ENCODE measurements around the gene NBAS.

DNA sequence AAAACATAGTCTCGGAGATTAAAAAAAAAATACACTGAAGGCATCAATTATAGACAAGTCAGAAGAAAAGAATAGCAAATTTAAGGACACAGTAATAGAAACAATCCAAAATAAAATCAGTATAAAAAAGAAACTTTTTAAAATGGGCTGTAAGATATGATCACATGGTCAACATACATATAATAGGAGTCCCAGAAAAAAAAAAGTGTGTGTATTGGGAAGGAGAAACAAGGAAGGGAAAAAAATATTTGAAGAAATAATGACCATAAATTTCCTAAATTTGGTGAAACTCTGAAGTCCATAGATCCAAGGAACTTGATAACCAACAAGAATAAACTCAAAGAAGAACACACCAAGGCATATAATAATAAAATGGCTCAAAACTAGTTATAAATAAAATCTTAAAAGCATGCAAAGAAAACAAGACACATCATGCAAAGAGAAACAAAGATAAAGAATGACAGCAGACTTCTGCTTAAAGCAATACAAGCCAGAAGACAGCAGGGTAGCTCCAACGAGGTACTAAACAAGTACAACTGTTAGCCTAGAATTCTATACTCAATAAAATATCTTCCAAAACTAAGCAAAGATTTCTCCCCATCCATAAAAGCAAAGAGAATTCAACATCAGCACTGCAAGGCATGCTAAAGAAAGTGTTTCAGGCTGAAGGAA, 115.1 kb downstream of the NBAS start:
- TF ChIP-seq EP300 (IDR thresholded peaks at IDR 0.05), result no peak
- no peak for TF ChIP-seq POLR2AphosphoS5 (IDR thresholded peaks at IDR 0.05)
- no peak for TF ChIP-seq POLR2A (IDR thresholded peaks at IDR 0.05)
- TF ChIP-seq, protein P1, sequence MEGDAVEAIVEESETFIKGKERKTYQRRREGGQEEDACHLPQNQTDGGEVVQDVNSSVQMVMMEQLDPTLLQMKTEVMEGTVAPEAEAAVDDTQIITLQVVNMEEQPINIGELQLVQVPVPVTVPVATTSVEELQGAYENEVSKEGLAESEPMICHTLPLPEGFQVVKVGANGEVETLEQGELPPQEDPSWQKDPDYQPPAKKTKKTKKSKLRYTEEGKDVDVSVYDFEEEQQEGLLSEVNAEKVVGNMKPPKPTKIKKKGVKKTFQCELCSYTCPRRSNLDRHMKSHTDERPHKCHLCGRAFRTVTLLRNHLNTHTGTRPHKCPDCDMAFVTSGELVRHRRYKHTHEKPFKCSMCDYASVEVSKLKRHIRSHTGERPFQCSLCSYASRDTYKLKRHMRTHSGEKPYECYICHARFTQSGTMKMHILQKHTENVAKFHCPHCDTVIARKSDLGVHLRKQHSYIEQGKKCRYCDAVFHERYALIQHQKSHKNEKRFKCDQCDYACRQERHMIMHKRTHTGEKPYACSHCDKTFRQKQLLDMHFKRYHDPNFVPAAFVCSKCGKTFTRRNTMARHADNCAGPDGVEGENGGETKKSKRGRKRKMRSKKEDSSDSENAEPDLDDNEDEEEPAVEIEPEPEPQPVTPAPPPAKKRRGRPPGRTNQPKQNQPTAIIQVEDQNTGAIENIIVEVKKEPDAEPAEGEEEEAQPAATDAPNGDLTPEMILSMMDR (IDR thresholded peaks at IDR 0.05), result no peak
